Brain microvascular endothelial cell (primary cell): ENCODE results near the gene GRIA2.

Experiments used
- DNase-seq: peaks from one replicate; pipeline ENCODE4 v3.0.0-alpha.2; 2020
- H3K27ac ChIP-seq: fragments of 250-450 bp; sonication (Bioruptor Pico); 2 replicates; pipeline ENCODE4 v1.5.1; 2020; ENCODE audit warnings: mild to moderate bottlenecking, moderate library complexity
- H3K27me3 ChIP-seq: fragments of 250-450 bp; sonication (Bioruptor Pico); replicated peaks from 2 replicates; pipeline ENCODE4 v1.5.1; 2020; ENCODE audit warnings: mild to moderate bottlenecking
- H3K36me3 ChIP-seq: fragments of 250-450 bp; sonication (Bioruptor Pico); replicated peaks from 2 replicates; pipeline ENCODE4 v1.5.1; 2020; ENCODE audit warnings: mild to moderate bottlenecking
- H3K4me3 ChIP-seq: 2 replicates; pipeline ENCODE4 v1.5.1; 2011; ENCODE audit warnings: low read depth, mild to moderate bottlenecking, control low read depth, low read length, moderate library complexity
- CTCF ChIP-seq: IDR thresholded peaks from 2 replicates; pipeline ENCODE4 v1.5.1; 2011; ENCODE audit warnings: low read depth, mild to moderate bottlenecking, moderate library complexity, low read length, control low read depth, inconsistent platforms; ENCODE audit errors: missing control alignments
- in situ Hi-C: cut with HindIII; loops from 2 replicates; pipeline ENCODE4 v1.10.0; 2017; ENCODE audit warnings: low sequenced_read_pairs, low pct_ligation_motif_present

Gene GRIA2

GRCh38 chr4:157221895-157222770 is 1.6 kb downstream of the GRIA2 start:
- in situ Hi-C loops: no loop called here
- TF ChIP-seq CTCF: peak; percentile 40
- H3K27ac ChIP-seq: no peak overlapping the region
- no peaks in the 10 kb centered on the region for H3K36me3 ChIP-seq
- peaks cover 18% of the 10 kb centered on the region for H3K27me3 ChIP-seq
- H3K4me3 ChIP-seq: peak overlapping the region; percentile 65
- DNase-seq: no peak

DNA sequence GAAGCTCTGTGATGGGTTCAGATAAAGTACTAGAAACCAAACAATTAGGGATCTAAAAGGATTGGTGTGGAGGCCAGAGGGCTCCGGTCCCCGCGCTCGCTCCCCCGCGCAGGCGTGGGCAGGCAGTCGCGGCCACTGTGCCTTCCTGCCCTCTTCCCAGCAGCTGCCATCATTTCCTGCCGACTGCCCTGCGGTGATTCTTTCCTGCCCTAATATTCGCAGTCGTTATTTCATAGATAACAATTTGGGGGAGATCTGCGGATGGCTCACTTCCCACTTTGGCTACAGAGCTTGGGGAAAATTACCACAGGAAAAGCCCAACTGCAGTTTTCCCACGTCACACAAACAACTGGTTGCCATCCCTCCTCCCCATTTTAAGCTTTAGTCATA is 2.2 kb downstream of the GRIA2 start:
- in situ Hi-C loops: no loop called here
- Histone ChIP-seq H3K36me3 (no peaks in the 10 kb centered on the region), H3K27ac (no peak overlapping the region), H3K27me3 (peaks cover 18% of the 10 kb centered on the region), H3K4me3 (peak overlapping the region; percentile 65)
- no peak for DNase-seq
- TF ChIP-seq CTCF: no peak

GRCh38 chr4:157223456-157223855 is 2.9 kb downstream of the GRIA2 start:
- Histone ChIP-seq H3K27me3 (peaks cover 18% of the 10 kb centered on the region), H3K36me3 (no peaks in the 10 kb centered on the region), H3K4me3 (no peak overlapping the region), H3K27ac (no peak overlapping the region)
- no peak for DNase-seq
- no peak for TF ChIP-seq CTCF
- in situ Hi-C loops: no loop called here

DNA sequence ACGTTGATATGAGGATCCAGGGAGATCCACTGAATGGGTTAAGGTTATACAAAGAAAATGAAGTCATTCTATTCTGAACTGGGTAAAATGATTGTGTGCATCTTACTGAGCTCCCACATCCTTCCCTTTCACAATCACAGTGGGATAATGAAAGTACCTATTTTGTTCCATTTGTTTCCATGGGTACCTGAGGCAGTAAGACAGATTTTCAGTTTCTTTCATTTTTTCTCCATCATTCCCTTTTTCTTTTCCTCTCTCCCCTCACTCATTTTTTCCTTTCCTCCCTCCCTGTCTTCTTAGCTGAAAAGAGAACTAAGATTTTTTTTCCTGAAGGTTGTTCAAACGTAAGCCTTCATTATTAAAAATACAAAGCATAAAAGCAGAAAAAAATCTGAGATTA is 4.6 kb downstream of the GRIA2 start:
- Histone ChIP-seq H3K36me3 (no peaks in the 10 kb centered on the region), H3K27ac (no peak overlapping the region), H3K27me3 (peaks cover 15% of the 10 kb centered on the region), H3K4me3 (no peak overlapping the region)
- no peak for DNase-seq
- no peak for TF ChIP-seq CTCF
- in situ Hi-C loops: no loop called here

DNA sequence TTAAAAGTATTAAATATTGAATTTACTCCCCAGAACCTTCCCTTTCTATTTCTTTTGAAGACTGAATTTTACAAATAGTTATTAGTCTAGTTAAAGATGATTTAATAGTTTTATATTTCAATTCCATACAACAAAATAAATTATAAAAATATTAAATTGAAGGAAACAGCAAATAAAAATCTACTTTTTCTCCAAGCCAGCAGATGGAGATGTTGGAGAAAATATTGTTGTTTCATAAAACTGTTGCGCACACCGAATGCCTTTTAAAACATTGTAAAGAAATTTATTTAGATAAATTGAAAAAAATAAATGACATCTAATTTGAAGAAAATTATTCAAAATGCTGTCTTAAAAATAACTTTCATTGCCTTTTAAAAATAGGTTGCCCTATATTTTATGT is 5.5 kb downstream of the GRIA2 start:
- H3K4me3 ChIP-seq: no peak overlapping the region
- no peak for TF ChIP-seq CTCF
- in situ Hi-C loops: no loop called here
- H3K27ac ChIP-seq: no peak overlapping the region
- peaks cover 11% of the 10 kb centered on the region for H3K27me3 ChIP-seq
- no peaks in the 10 kb centered on the region for H3K36me3 ChIP-seq
- no peak for DNase-seq

- in situ Hi-C loops: no loop called here
- Histone ChIP-seq H3K4me3 (no peak overlapping the region), H3K27ac (no peak overlapping the region), H3K36me3 (no peaks in the 10 kb centered on the region), H3K27me3 (peaks cover 7% of the 10 kb centered on the region)
- no peak for TF ChIP-seq CTCF
- DNase-seq: no peak
Measured at GRCh38 chr4:157226601-157227000, 6.1 kb downstream of the GRIA2 start.
